ENCODE results near the gene CCSER1. TPM values are rescaled to one million over a fixed set of nuclear protein-coding genes. Genes with fewer than 3 reads are reported as not detected.

CCSER1 gene
- total and polyA plus RNA-seq, 4 donors, result 0.18 to 2.3 (median 1.2) TPM

DNA sequence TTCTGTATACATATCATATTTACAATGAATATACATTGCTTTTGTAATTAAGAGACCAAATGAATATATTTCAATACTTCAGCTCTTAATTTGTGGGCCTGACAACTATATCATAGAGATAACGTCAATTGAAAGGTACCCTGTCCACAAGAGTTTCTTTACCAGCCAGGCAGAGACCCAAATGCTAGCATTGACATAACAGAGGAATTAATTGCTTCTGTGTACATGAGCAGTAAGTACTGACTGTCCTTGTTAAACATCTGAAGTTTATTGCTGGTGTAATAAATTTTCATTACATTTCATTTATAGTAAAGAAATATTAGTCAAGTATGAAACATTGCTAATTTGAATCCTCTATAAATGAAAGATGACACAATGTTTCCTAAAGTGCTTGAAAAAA, 910.8 kb downstream of the CCSER1 start:
- 70% methylated on average over 1 of the region's 1 CpG for WGBS
- Histone ChIP-seq H3K27me3 (ENCODE audit: control insufficient read depth in 4 of 4, insufficient read depth in 4 of 4, low read length in 3 of 4) (no peaks in the 10 kb centered on the region), H3K4me1 (ENCODE audit: control insufficient read depth in 4 of 4, insufficient read depth in 4 of 4, low read length in 3 of 4) (no peaks in the 10 kb centered on the region), H3K9me3 (ENCODE audit: control insufficient read depth in 4 of 4, low read length in 3 of 4) (no peaks in the 10 kb centered on the region), H3K4me3 (ENCODE audit: low read depth in 1 of 3, low read length in 3 of 3) (no peak overlapping the region), H3K27ac (ENCODE audit: low read depth in 1 of 2, low read length in 2 of 2) (no peak overlapping the region), H3K36me3 (ENCODE audit: control insufficient read depth in 4 of 4, insufficient read depth in 3 of 4, low read depth in 1 of 4, low read length in 3 of 4) (no peaks in the 10 kb centered on the region), H3K9ac (ENCODE audit: low read depth in 1 of 2, low read length in 2 of 2) (no peak overlapping the region)
- TF ChIP-seq RAD21 (IDR thresholded peaks at IDR 0.05) (no peak), FOXA2 (IDR thresholded peaks at IDR 0.05) (no peak), EGR1 (IDR thresholded peaks at IDR 0.05; ENCODE audit: low read depth in 2 of 2) (no peak), NR2F2 (IDR thresholded peaks at IDR 0.05) (no peak), YY1 (IDR thresholded peaks at IDR 0.05) (no peak), SP1 (IDR thresholded peaks at IDR 0.05) (no peak), FOXA1 (IDR thresholded peaks at IDR 0.05) (no peak), TAF1 (conservative IDR thresholded peaks at IDR 0.05) (no peak), RXRA (IDR thresholded peaks at IDR 0.05) (no peak), GABPA (IDR thresholded peaks at IDR 0.05 in 1 of 2, conservative IDR thresholded peaks at IDR 0.05 in 1 of 2) (no peak), JUND (IDR thresholded peaks at IDR 0.05) (no peak), HNF4A (conservative IDR thresholded peaks at IDR 0.05) (no peak), HNF4G (IDR thresholded peaks at IDR 0.05) (no peak)
- TF ChIP-seq, protein P1, sequence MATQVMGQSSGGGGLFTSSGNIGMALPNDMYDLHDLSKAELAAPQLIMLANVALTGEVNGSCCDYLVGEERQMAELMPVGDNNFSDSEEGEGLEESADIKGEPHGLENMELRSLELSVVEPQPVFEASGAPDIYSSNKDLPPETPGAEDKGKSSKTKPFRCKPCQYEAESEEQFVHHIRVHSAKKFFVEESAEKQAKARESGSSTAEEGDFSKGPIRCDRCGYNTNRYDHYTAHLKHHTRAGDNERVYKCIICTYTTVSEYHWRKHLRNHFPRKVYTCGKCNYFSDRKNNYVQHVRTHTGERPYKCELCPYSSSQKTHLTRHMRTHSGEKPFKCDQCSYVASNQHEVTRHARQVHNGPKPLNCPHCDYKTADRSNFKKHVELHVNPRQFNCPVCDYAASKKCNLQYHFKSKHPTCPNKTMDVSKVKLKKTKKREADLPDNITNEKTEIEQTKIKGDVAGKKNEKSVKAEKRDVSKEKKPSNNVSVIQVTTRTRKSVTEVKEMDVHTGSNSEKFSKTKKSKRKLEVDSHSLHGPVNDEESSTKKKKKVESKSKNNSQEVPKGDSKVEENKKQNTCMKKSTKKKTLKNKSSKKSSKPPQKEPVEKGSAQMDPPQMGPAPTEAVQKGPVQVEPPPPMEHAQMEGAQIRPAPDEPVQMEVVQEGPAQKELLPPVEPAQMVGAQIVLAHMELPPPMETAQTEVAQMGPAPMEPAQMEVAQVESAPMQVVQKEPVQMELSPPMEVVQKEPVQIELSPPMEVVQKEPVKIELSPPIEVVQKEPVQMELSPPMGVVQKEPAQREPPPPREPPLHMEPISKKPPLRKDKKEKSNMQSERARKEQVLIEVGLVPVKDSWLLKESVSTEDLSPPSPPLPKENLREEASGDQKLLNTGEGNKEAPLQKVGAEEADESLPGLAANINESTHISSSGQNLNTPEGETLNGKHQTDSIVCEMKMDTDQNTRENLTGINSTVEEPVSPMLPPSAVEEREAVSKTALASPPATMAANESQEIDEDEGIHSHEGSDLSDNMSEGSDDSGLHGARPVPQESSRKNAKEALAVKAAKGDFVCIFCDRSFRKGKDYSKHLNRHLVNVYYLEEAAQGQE (IDR thresholded peaks at IDR 0.05), result no peak
- TF ChIP-seq, protein P2, sequence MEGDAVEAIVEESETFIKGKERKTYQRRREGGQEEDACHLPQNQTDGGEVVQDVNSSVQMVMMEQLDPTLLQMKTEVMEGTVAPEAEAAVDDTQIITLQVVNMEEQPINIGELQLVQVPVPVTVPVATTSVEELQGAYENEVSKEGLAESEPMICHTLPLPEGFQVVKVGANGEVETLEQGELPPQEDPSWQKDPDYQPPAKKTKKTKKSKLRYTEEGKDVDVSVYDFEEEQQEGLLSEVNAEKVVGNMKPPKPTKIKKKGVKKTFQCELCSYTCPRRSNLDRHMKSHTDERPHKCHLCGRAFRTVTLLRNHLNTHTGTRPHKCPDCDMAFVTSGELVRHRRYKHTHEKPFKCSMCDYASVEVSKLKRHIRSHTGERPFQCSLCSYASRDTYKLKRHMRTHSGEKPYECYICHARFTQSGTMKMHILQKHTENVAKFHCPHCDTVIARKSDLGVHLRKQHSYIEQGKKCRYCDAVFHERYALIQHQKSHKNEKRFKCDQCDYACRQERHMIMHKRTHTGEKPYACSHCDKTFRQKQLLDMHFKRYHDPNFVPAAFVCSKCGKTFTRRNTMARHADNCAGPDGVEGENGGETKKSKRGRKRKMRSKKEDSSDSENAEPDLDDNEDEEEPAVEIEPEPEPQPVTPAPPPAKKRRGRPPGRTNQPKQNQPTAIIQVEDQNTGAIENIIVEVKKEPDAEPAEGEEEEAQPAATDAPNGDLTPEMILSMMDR (IDR thresholded peaks at IDR 0.05; ENCODE audit: low read depth, low read length, missing input control), result no peak
- TF ChIP-seq, protein P3, sequence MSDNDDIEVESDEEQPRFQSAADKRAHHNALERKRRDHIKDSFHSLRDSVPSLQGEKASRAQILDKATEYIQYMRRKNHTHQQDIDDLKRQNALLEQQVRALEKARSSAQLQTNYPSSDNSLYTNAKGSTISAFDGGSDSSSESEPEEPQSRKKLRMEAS (IDR thresholded peaks at IDR 0.05), result no peak
- TF ChIP-seq, protein P4, sequence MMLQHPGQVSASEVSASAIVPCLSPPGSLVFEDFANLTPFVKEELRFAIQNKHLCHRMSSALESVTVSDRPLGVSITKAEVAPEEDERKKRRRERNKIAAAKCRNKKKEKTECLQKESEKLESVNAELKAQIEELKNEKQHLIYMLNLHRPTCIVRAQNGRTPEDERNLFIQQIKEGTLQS (IDR thresholded peaks at IDR 0.05), result no peak
- TF ChIP-seq, protein P5, sequence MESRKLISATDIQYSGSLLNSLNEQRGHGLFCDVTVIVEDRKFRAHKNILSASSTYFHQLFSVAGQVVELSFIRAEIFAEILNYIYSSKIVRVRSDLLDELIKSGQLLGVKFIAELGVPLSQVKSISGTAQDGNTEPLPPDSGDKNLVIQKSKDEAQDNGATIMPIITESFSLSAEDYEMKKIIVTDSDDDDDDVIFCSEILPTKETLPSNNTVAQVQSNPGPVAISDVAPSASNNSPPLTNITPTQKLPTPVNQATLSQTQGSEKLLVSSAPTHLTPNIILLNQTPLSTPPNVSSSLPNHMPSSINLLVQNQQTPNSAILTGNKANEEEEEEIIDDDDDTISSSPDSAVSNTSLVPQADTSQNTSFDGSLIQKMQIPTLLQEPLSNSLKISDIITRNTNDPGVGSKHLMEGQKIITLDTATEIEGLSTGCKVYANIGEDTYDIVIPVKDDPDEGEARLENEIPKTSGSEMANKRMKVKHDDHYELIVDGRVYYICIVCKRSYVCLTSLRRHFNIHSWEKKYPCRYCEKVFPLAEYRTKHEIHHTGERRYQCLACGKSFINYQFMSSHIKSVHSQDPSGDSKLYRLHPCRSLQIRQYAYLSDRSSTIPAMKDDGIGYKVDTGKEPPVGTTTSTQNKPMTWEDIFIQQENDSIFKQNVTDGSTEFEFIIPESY (IDR thresholded peaks at IDR 0.05), result no peak
- DNase-seq (ENCODE audit: low spot score), result no peak

Measured in liver (tissue), 9 donors.